ENCODE measurements around the gene TCP10L.

Gene TCP10L

GRCh38 chr21:32604464-32604863, 19.1 kb upstream of the TCP10L start:
- no peak for DNase-seq
- intact Hi-C loops (cut with DNase I; ENCODE audit: low total_unique reads): loop anchor here (5.0 kb wide), 1 partner anchor 212 kb away; the partner anchor contains the start of gene URB1
- TF ChIP-seq, protein P1, sequence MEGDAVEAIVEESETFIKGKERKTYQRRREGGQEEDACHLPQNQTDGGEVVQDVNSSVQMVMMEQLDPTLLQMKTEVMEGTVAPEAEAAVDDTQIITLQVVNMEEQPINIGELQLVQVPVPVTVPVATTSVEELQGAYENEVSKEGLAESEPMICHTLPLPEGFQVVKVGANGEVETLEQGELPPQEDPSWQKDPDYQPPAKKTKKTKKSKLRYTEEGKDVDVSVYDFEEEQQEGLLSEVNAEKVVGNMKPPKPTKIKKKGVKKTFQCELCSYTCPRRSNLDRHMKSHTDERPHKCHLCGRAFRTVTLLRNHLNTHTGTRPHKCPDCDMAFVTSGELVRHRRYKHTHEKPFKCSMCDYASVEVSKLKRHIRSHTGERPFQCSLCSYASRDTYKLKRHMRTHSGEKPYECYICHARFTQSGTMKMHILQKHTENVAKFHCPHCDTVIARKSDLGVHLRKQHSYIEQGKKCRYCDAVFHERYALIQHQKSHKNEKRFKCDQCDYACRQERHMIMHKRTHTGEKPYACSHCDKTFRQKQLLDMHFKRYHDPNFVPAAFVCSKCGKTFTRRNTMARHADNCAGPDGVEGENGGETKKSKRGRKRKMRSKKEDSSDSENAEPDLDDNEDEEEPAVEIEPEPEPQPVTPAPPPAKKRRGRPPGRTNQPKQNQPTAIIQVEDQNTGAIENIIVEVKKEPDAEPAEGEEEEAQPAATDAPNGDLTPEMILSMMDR (IDR thresholded peaks at IDR 0.05): no peak
- peaks cover 51 to 91% (median 77%) of the 10 kb centered on the region in 3 donors for H3K36me3 ChIP-seq
- no peaks in the 10 kb centered on the region for H3K9me3 ChIP-seq
- H3K4me3 ChIP-seq: no peak overlapping the region
- H3K4me1 ChIP-seq: no peaks in the 10 kb centered on the region
- no peak overlapping the region for H3K27ac ChIP-seq
- H3K27me3 ChIP-seq: no peaks in the 10 kb centered on the region

DNA sequence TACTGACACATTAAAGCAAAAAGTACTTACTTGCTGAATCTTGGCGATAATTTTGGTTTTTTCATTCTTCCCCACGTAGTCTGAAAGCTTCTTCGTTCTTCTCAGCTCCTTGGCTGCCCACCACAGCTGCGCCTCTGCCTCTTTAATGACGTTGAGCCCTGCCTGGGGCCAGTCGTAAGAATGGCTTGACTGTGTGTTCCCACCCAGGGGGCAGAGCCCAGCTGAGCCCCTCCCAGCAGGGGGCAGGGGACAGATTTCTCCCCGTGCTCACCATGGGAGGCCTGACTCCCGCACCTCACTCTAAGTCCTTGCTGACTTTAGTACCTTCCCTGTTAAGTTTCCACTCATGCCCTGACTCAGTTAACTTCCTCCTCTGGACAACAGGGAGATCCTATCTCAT, 17.8 kb upstream of the TCP10L start:
- TF ChIP-seq, protein P1 (IDR thresholded peaks at IDR 0.05): no peak
- intact Hi-C loops (cut with DNase I; ENCODE audit: low total_unique reads): loop anchor here (5.0 kb wide), 1 partner anchor 211 kb away; the partner anchor contains the start of gene URB1
- Histone ChIP-seq H3K9me3 (no peaks in the 10 kb centered on the region), H3K4me3 (no peak overlapping the region), H3K27ac (no peak overlapping the region), H3K27me3 (no peaks in the 10 kb centered on the region), H3K4me1 (no peaks in the 10 kb centered on the region), H3K36me3 (peaks cover 49 to 91% (median 73%) of the 10 kb centered on the region in 3 donors)
- DNase-seq: no peak

- TF ChIP-seq, protein P1 (IDR thresholded peaks at IDR 0.05): no peak
- H3K36me3 ChIP-seq: peaks cover 49 to 90% (median 65%) of the 10 kb centered on the region in 3 donors
- intact Hi-C loops (cut with DNase I; ENCODE audit: low total_unique reads): loop anchor here (5.0 kb wide), 1 partner anchor 210 kb away; the partner anchor contains the start of gene URB1
- no peak overlapping the region for H3K4me3 ChIP-seq
- DNase-seq: no peak
- H3K27me3 ChIP-seq: no peaks in the 10 kb centered on the region
- H3K4me1 ChIP-seq: no peaks in the 10 kb centered on the region
- H3K27ac ChIP-seq: no peak overlapping the region
- no peaks in the 10 kb centered on the region for H3K9me3 ChIP-seq
These were observed 16.8 kb upstream of the TCP10L start for GRCh38 chr21:32602099-32602498.

DNA sequence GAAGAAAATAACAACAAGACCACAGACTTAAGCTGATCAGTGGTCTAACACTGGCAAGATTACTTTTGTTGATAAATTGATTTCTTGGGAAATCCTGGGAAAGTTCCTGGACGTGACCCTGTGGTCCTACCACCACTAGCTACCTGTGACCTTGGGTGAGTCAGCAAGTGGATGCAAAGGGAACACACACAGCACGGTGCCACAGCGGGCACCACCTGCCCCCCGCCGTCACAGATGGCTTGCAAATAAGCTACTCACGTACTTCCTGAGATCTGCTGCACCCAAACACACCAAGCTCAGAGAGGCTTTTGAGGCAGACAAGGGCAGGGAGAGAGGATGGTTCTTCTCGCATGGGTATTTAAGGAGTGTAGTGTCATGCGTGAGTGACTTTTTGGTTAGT, 14.2 kb upstream of the TCP10L start:
- Histone ChIP-seq H3K36me3 (peaks cover 33 to 65% (median 39%) of the 10 kb centered on the region in 3 donors), H3K9me3 (no peaks in the 10 kb centered on the region), H3K4me3 (no peak overlapping the region), H3K4me1 (no peaks in the 10 kb centered on the region), H3K27ac (no peak overlapping the region), H3K27me3 (no peaks in the 10 kb centered on the region)
- DNase-seq: no peak
- intact Hi-C loops (cut with DNase I; ENCODE audit: low total_unique reads): no loop called here
- TF ChIP-seq, protein P1 (IDR thresholded peaks at IDR 0.05): no peak

GRCh38 chr21:32599091-32599490, 13.8 kb upstream of the TCP10L start:
- no peak overlapping the region for H3K4me3 ChIP-seq
- intact Hi-C loops (cut with DNase I; ENCODE audit: low total_unique reads): no loop called here
- TF ChIP-seq, protein P1 (IDR thresholded peaks at IDR 0.05): no peak
- no peaks in the 10 kb centered on the region for H3K9me3 ChIP-seq
- H3K27me3 ChIP-seq: no peaks in the 10 kb centered on the region
- no peak overlapping the region for H3K27ac ChIP-seq
- H3K4me1 ChIP-seq: no peaks in the 10 kb centered on the region
- no peak for DNase-seq
- H3K36me3 ChIP-seq: peaks cover 28 to 61% (median 35%) of the 10 kb centered on the region in 3 donors

DNA sequence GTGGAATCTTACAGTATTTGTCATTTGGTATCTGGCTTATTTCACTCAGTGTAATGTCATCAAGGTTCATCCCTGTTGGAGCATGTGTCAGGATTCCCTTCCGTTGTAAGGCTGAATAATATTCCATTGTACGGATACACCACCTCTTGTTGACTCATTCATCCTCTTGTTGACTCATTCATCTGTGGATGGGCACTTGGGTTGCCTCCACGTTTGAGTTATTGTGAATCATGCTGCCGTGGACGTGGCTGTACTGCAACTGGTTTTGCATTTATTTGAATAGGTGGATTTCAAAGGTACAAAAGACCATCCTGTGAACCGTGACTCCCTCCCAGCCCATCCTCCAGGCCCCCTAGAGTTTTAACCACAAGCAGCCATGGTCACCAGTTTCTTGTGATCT, 11.9 kb upstream of the TCP10L start:
- no peak overlapping the region for H3K4me3 ChIP-seq
- no peak overlapping the region for H3K27ac ChIP-seq
- no peaks in the 10 kb centered on the region for H3K4me1 ChIP-seq
- no peaks in the 10 kb centered on the region for H3K27me3 ChIP-seq
- intact Hi-C loops (cut with DNase I; ENCODE audit: low total_unique reads): no loop called here
- TF ChIP-seq, protein P1 (IDR thresholded peaks at IDR 0.05): no peak
- peaks cover 10 to 42% (median 18%) of the 10 kb centered on the region in 3 donors for H3K36me3 ChIP-seq
- no peak for DNase-seq
- no peaks in the 10 kb centered on the region for H3K9me3 ChIP-seq

Measured in tibial artery (tissue), 4 donors.